Endothelial cell of umbilical vein (primary cell): ENCODE results near the gene UNC119B. TPM values are rescaled to one million over a fixed set of nuclear protein-coding genes. Genes with fewer than 3 reads are reported as not detected.
A peak's percentile ranks its signal among the peaks of the same experiment; 100 is the strongest.

Experiments
- BruUV-seq: library from RNA; stranded (reverse); fragments of 400-500 nt; replicated peaks from 2 replicates; lab custom pipeline; 2021; lab: Mats Ljungman, UMichigan
- CTCF ChIA-PET: fragments of 300-600, 350-600 bp; sonication (Branson Sonifier 250); formaldehyde crosslinking; loops from one replicate; lab custom pipeline; 2021; ENCODE audit warnings: antibody characterized with exemption, inconsistent platforms; lab: Charles Lee
- POLR2A ChIA-PET: fragments of 300-600, 350-600 bp; sonication (Branson Sonifier 250); formaldehyde crosslinking; loops from one replicate; lab custom pipeline; 2021; ENCODE audit warnings: antibody characterized with exemption, inconsistent platforms; lab: Charles Lee
- DNase-seq: peaks from one replicate; pipeline ENCODE4 v3.0.0-alpha.2; 2011; ENCODE audit warnings: low read depth, low spot score
- FAIRE-seq: peaks from 2 replicates; lab custom pipeline; 2011; peaks lifted over from hg19 to GRCh38; lab: Jason Lieb, UNC
- H2AFZ ChIP-seq: 2 replicates; pipeline ENCODE4 v1.6.0; 2012; ENCODE audit warnings: low read depth, low read length, control low read depth, inconsistent platforms
- H3K27ac ChIP-seq: 2 replicates; pipeline ENCODE4 v1.5.1; 2011; ENCODE audit warnings: low read depth, mild to moderate bottlenecking, control low read depth, low read length, moderate library complexity; ENCODE audit not compliant: insufficient read depth
- H3K27me3 ChIP-seq, 2 experiments: 2 replicates each; pipeline versions ENCODE4 v1.6.0 to v1.6.1; 2011; ENCODE audit warnings: low read length in 2 of 2, mixed read lengths in 1 of 2; ENCODE audit not compliant: control insufficient read depth in 2 of 2, insufficient read depth in 2 of 2
- H3K36me3 ChIP-seq, 2 experiments: 2 replicates in 1 of 2; 3 replicates in 1 of 2; pipeline ENCODE4 v1.5.1; 2011; ENCODE audit warnings: low read length in 2 of 2, mild to moderate bottlenecking in 1 of 2, moderate library complexity in 1 of 2; ENCODE audit not compliant: control insufficient read depth in 2 of 2, insufficient read depth in 2 of 2; ENCODE audit errors: extremely low read depth in 1 of 2
- H3K4me1 ChIP-seq: 3 replicates; pipeline ENCODE4 v1.5.1; 2011; ENCODE audit warnings: mild to moderate bottlenecking, low read length; ENCODE audit not compliant: control insufficient read depth, insufficient read depth; ENCODE audit errors: extremely low read depth
- H3K4me2 ChIP-seq: 2 replicates; pipeline ENCODE4 v1.6.1; 2011; ENCODE audit warnings: low read length, control low read depth, mixed read lengths; ENCODE audit not compliant: insufficient read depth
- H3K4me3 ChIP-seq, 3 experiments: fragments of 200-600 bp in 1 of 3; sonication (generic), shearing (Covaris generic) in 1 of 3; replicated peaks in 1 of 3; 2 replicates each; pipeline ENCODE4 v1.5.1; 2011 to 2016; ENCODE audit warnings: control low read depth in 3 of 3, low read length in 3 of 3, mild to moderate bottlenecking in 2 of 3, inconsistent platforms in 1 of 3, low read depth in 1 of 3, moderate library complexity in 1 of 3; ENCODE audit not compliant: insufficient read depth in 1 of 3
- H3K79me2 ChIP-seq: 2 replicates; pipeline ENCODE4 v1.6.0; 2012; ENCODE audit warnings: low read length, inconsistent platforms; ENCODE audit not compliant: control insufficient read depth, insufficient read depth
- H3K9ac ChIP-seq: replicated peaks from 2 replicates; pipeline ENCODE3; 2011; ENCODE audit warnings: low read length, control low read depth; ENCODE audit not compliant: insufficient read depth; ENCODE audit errors: extremely low read depth
- H3K9me1 ChIP-seq: replicated peaks from 3 replicates; pipeline ENCODE4 v1.6.0; 2011; ENCODE audit warnings: mild to moderate bottlenecking, low read length; ENCODE audit not compliant: control insufficient read depth, insufficient read depth; ENCODE audit errors: extremely low read depth
- H3K9me3 ChIP-seq: replicated peaks from 2 replicates; pipeline ENCODE4 v1.5.1; 2012; ENCODE audit warnings: low read length, inconsistent platforms; ENCODE audit not compliant: control insufficient read depth, insufficient read depth
- H4K20me1 ChIP-seq: replicated peaks from 2 replicates; pipeline ENCODE3; 2011; ENCODE audit warnings: mild to moderate bottlenecking, low read length; ENCODE audit not compliant: control insufficient read depth, insufficient read depth; ENCODE audit errors: extremely low read depth
- EZH2 ChIP-seq: IDR thresholded peaks from 2 replicates; pipeline ENCODE4 v1.6.1; 2012; ENCODE audit warnings: borderline replicate concordance, low read depth, mild to moderate bottlenecking, moderate library complexity, low read length, inconsistent platforms; ENCODE audit not compliant: severe bottlenecking
- FOS ChIP-seq: IDR thresholded peaks from 2 replicates; pipeline ENCODE4 v1.6.1; 2011; ENCODE audit warnings: mild to moderate bottlenecking, low read length, moderate library complexity, borderline replicate concordance; ENCODE audit not compliant: insufficient read depth
- GATA2 ChIP-seq: IDR thresholded peaks from 2 replicates; pipeline ENCODE4 v1.7.0; 2011; ENCODE audit warnings: low read depth, mild to moderate bottlenecking, moderate library complexity, mixed read lengths, low read length; ENCODE audit not compliant: insufficient read length, insufficient read depth
- JUN ChIP-seq: IDR thresholded peaks from 2 replicates; pipeline ENCODE4 v1.6.1; 2011; ENCODE audit warnings: borderline replicate concordance, low read depth; ENCODE audit not compliant: insufficient read length, insufficient read depth
- MYC ChIP-seq: IDR thresholded peaks from one replicate; pipeline ENCODE4 v1.6.1; 2011; ENCODE audit warnings: mild to moderate bottlenecking, low read depth, low read length
- POLR2A ChIP-seq: IDR thresholded peaks from 2 replicates; pipeline ENCODE4 v1.6.1; 2012; ENCODE audit warnings: low read depth, mild to moderate bottlenecking, control low read depth, low read length
- POLR2AphosphoS5 ChIP-seq: IDR thresholded peaks from 2 replicates; pipeline ENCODE4 v1.6.1; 2012; ENCODE audit warnings: low read depth, mild to moderate bottlenecking, control low read depth, low read length, moderate library complexity; ENCODE audit not compliant: insufficient read depth
- dilution Hi-C: fragments of 300-500 bp; cut with MboI; formaldehyde crosslinking; loops from one replicate; pipeline ENCODE4 v1.15.0; 2019; ENCODE audit warnings: low sequenced_read_pairs; ENCODE audit not compliant: extremely low pct_ligation_motif_present
- intact Hi-C: fragments of 100-400 bp; cut with micrococcal nuclease; formaldehyde crosslinking; loops from one replicate; pipeline ENCODE4 v1.10.0; 2022
- polyA plus RNA-seq, 4 experiments: library from polyadenylated mRNA; depleted of rRNA in 3 of 4; stranded (reverse) in 3 of 4; unstranded in 1 of 4; fragments of >200 nt; gene quantifications; 2 replicates each; pipeline versions ENCODE4 v1.2.1 to v1.2.3, GENCODE V29; 2011 to 2012; ENCODE audit warnings: missing spikeins in 1 of 4
- total RNA-seq: library from RNA; stranded (reverse); gene quantifications from 2 replicates; pipeline ENCODE4 v1.2.3, GENCODE V29; 2021
- TF ChIP-seq, protein P1 (sequence below): IDR thresholded peaks from 2 replicates; pipeline ENCODE4 v1.6.1; 2011; ENCODE audit not compliant: insufficient read depth, insufficient read length
- TF ChIP-seq, protein P2 (sequence below), 2 donors: IDR thresholded peaks; 1 replicate in 1 of 2; 2 replicates in 1 of 2; pipeline ENCODE4 v1.5.1; 2011; ENCODE audit warnings: low read length in 2 of 2, mild to moderate bottlenecking in 2 of 2, moderate library complexity in 2 of 2, control low read depth in 1 of 2, inconsistent platforms in 1 of 2, low read depth in 1 of 2; ENCODE audit not compliant: insufficient read depth in 1 of 2; ENCODE audit errors: extremely low read depth in 1 of 2

The UNC119B gene
- total and polyA plus RNA-seq, 2 donors (not counting 3 experiments of a cell fraction or from before 2014, with no cell fraction given), result 23.1 to 33.7 TPM

DNA sequence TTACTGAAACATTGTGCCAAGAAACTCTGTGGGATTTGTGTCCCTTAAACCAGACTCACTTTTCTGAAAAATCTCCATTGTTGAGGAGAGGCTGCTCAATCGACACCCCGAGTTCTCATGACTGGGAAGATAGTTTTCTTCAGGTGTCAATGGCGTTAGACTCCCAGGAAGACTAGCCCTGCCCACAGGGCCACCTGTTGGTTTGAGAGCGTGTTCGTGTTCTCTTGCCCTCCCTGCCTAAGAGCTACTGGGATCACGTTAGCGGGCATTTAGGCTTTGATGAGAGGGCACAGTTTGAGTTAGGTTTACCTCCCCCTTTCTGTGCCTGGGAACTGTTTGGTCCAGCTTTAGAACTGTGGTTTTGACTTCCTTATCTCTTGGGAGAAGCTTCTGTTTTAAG is 10.7 kb upstream of the UNC119B start:
- BruUV-seq, result no TSS peak
- no peaks in the 10 kb centered on the region for H3K27me3 ChIP-seq
- no peaks in the 10 kb centered on the region for H3K9me3 ChIP-seq
- H3K9ac ChIP-seq, result no peak overlapping the region
- TF ChIP-seq MYC (no peak), JUN (no peak), FOS (no peak), EZH2 (no peak), POLR2A (no peak), POLR2AphosphoS5 (no peak), GATA2 (no peak)
- TF ChIP-seq, protein P1, sequence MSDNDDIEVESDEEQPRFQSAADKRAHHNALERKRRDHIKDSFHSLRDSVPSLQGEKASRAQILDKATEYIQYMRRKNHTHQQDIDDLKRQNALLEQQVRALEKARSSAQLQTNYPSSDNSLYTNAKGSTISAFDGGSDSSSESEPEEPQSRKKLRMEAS, result no peak
- TF ChIP-seq, protein P2, sequence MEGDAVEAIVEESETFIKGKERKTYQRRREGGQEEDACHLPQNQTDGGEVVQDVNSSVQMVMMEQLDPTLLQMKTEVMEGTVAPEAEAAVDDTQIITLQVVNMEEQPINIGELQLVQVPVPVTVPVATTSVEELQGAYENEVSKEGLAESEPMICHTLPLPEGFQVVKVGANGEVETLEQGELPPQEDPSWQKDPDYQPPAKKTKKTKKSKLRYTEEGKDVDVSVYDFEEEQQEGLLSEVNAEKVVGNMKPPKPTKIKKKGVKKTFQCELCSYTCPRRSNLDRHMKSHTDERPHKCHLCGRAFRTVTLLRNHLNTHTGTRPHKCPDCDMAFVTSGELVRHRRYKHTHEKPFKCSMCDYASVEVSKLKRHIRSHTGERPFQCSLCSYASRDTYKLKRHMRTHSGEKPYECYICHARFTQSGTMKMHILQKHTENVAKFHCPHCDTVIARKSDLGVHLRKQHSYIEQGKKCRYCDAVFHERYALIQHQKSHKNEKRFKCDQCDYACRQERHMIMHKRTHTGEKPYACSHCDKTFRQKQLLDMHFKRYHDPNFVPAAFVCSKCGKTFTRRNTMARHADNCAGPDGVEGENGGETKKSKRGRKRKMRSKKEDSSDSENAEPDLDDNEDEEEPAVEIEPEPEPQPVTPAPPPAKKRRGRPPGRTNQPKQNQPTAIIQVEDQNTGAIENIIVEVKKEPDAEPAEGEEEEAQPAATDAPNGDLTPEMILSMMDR (IDR thresholded peaks at IDR 0.05; ENCODE audit: extremely low read depth in 1 of 2, insufficient read depth in 1 of 2, low read depth in 1 of 2, low read length in 2 of 2), result no peak
- H2AFZ ChIP-seq, result no peak overlapping the region
- FAIRE-seq, result no peak
- no peak for DNase-seq
- H3K27ac ChIP-seq, result no peak overlapping the region
- ChIA-PET CTCF (interaction anchor here (1.8 to 3.3 kb wide), 3 partner anchors 8 to 11 kb away, joined by 6 to 17 read pairs (median 6); partner anchors contain the start of gene UNC119B), POLR2A (no interaction called here)
- peaks cover 17% of the 10 kb centered on the region for H3K4me1 ChIP-seq
- H3K4me3 ChIP-seq, result no peak overlapping the region
- no peaks in the 10 kb centered on the region for H3K79me2 ChIP-seq
- peak overlapping the region; percentile 49 for H3K4me2 ChIP-seq
- dilution Hi-C loops (no loop called here), intact Hi-C loops (no loop called here)
- H3K36me3 ChIP-seq, result peaks cover 27 to 41% of the 10 kb centered on the region in 2 experiments
- H4K20me1 ChIP-seq, result no peaks in the 10 kb centered on the region
- no peaks in the 10 kb centered on the region for H3K9me1 ChIP-seq
